ENCODE results near the gene PPP2R5B.

Gene PPP2R5B

DNA sequence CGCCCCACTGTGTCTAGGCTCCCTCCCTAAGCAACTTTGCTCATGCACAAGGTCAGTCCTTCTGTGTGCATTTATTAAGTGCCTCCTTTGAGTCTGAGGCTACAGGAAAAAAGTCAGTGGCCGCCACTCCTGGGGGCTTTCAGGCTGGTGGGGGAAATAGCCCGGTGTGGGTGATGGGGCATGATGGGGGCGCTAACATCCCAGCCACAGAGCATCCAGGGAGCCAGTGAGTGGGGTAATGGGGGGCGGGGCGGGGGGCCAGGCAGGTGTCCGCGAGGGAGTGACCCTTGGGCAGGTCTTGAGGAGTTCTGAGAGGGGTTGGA, 36.1 kb upstream of the PPP2R5B start:
- H3K4me3 ChIP-seq (ENCODE audit: low read depth, low read length): no peak overlapping the region
- no peak overlapping the region for H2AK5ac ChIP-seq (ENCODE audit: low read length)
- peak overlapping the region; percentile 59 for H4K91ac ChIP-seq (ENCODE audit: low read depth, low read length)
- H3K4me1 ChIP-seq (ENCODE audit: control insufficient read depth in 1 of 2, insufficient read depth in 2 of 2, low read length in 2 of 2): peaks cover 7 to 9% of the 10 kb centered on the region in 2 experiments
- H4K8ac ChIP-seq (ENCODE audit: low read depth, low read length): peak overlapping the region; percentile 83
- H3K18ac ChIP-seq (ENCODE audit: low read length): no peak overlapping the region
- no peaks in the 10 kb centered on the region for H3K9me3 ChIP-seq (ENCODE audit: insufficient read depth, low read depth, low read length)
- peaks cover 6% of the 10 kb centered on the region for H3K79me1 ChIP-seq (ENCODE audit: low read length)
- H3K4ac ChIP-seq (ENCODE audit: low read depth, low read length): no peak overlapping the region
- no peak overlapping the region for H2BK5ac ChIP-seq (ENCODE audit: low read depth, low read length, poor library complexity)
- H3K79me2 ChIP-seq (ENCODE audit: control insufficient read depth, insufficient read depth, low read length, poor library complexity): no peaks in the 10 kb centered on the region
- no CpG with 5 or more reads among the region's 8 CpGs for WGBS (ENCODE audit: extremely low coverage, insufficient coverage, insufficient read length)
- H2BK12ac ChIP-seq (ENCODE audit: low read length): no peak overlapping the region
- no peaks in the 10 kb centered on the region for H3K36me3 ChIP-seq (ENCODE audit: control insufficient read depth in 1 of 2, insufficient read depth in 2 of 2, low read length in 2 of 2)
- H2AFZ ChIP-seq (ENCODE audit: insufficient read depth, low read length, poor library complexity): peak overlapping the region; percentile 94
- H3K27ac ChIP-seq (ENCODE audit: low read depth, low read length): no peak overlapping the region
- no peak overlapping the region for H3K23ac ChIP-seq (ENCODE audit: low read length)
- no peaks in the 10 kb centered on the region for H3K27me3 ChIP-seq (ENCODE audit: insufficient read depth, low read length)
- no peak overlapping the region for H2BK120ac ChIP-seq (ENCODE audit: insufficient read depth, low read length, poor library complexity)
- H3K9ac ChIP-seq (ENCODE audit: low read length): no peak overlapping the region
- H3K14ac ChIP-seq (ENCODE audit: low read length): no peak overlapping the region
- DNase-seq: no peak
- no peak overlapping the region for H4K12ac ChIP-seq (ENCODE audit: low read depth, low read length)
- H3K4me2 ChIP-seq (ENCODE audit: low read length): peak overlapping the region; percentile 34

GRCh38 chr11:64888729-64889511, 35.6 kb upstream of the PPP2R5B start:
- peaks cover 0 to 2% of the 10 kb centered on the region in 2 experiments for H3K36me3 ChIP-seq (ENCODE audit: control insufficient read depth in 1 of 2, insufficient read depth in 2 of 2, low read length in 2 of 2)
- no peak overlapping the region for H3K23ac ChIP-seq (ENCODE audit: low read length)
- peak; percentile 42 to 71 for DNase-seq
- no peak overlapping the region for H3K4me3 ChIP-seq (ENCODE audit: low read depth, low read length)
- no peak overlapping the region for H2BK120ac ChIP-seq (ENCODE audit: insufficient read depth, low read length, poor library complexity)
- no peak overlapping the region for H3K4me2 ChIP-seq (ENCODE audit: low read length)
- peak overlapping the region; percentile 16 for H2BK12ac ChIP-seq (ENCODE audit: low read length)
- H3K79me2 ChIP-seq (ENCODE audit: control insufficient read depth, insufficient read depth, low read length, poor library complexity): no peaks in the 10 kb centered on the region
- H2AK5ac ChIP-seq (ENCODE audit: low read length): no peak overlapping the region
- no peak overlapping the region for H2BK5ac ChIP-seq (ENCODE audit: low read depth, low read length, poor library complexity)
- H3K9ac ChIP-seq (ENCODE audit: low read length): no peak overlapping the region
- no peak overlapping the region for H3K27ac ChIP-seq (ENCODE audit: low read depth, low read length)
- H3K4me1 ChIP-seq (ENCODE audit: control insufficient read depth in 1 of 2, insufficient read depth in 2 of 2, low read length in 2 of 2): peaks cover 7 to 9% of the 10 kb centered on the region in 2 experiments
- no peaks in the 10 kb centered on the region for H3K9me3 ChIP-seq (ENCODE audit: insufficient read depth, low read depth, low read length)
- H3K14ac ChIP-seq (ENCODE audit: low read length): no peak overlapping the region
- peak overlapping the region; percentile 25 for H4K91ac ChIP-seq (ENCODE audit: low read depth, low read length)
- peak overlapping the region; percentile 17 for H4K8ac ChIP-seq (ENCODE audit: low read depth, low read length)
- WGBS (ENCODE audit: extremely low coverage, insufficient coverage, insufficient read length): no CpG with 5 or more reads among the region's 9 CpGs
- no peak overlapping the region for H3K18ac ChIP-seq (ENCODE audit: low read length)
- H3K27me3 ChIP-seq (ENCODE audit: insufficient read depth, low read length): no peaks in the 10 kb centered on the region
- no peak overlapping the region for H2AFZ ChIP-seq (ENCODE audit: insufficient read depth, low read length, poor library complexity)
- H3K79me1 ChIP-seq (ENCODE audit: low read length): peaks cover 6% of the 10 kb centered on the region
- no peak overlapping the region for H3K4ac ChIP-seq (ENCODE audit: low read depth, low read length)
- no peak overlapping the region for H4K12ac ChIP-seq (ENCODE audit: low read depth, low read length)

DNA sequence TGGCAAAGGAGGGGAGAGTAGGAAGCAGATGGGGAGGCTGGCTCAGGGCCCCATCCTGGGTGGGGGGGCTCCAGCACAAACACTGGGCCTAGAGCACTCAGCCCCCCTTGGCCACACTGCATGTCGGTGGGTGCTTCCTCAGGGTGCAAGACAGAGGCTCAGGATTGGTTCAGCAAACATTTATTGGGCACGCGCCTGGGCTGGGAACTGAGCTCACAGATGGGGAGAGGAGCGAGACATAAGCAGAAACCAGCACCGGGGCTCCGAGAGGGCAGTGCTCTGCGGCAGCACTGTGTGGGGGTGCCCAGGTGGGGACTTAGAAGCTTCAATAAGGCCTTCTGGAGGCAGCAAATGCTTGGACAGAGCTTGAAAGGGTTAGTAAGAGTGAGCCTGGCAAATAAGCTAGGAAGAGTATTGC, 34.0 kb upstream of the PPP2R5B start:
- Histone ChIP-seq H2BK12ac (ENCODE audit: low read length) (no peak overlapping the region), H4K91ac (ENCODE audit: low read depth, low read length) (no peak overlapping the region), H2BK5ac (ENCODE audit: low read depth, low read length, poor library complexity) (no peak overlapping the region), H3K27ac (ENCODE audit: low read depth, low read length) (no peak overlapping the region), H4K8ac (ENCODE audit: low read depth, low read length) (no peak overlapping the region), H3K18ac (ENCODE audit: low read length) (no peak overlapping the region), H4K12ac (ENCODE audit: low read depth, low read length) (no peak overlapping the region), H2BK120ac (ENCODE audit: insufficient read depth, low read length, poor library complexity) (no peak overlapping the region), H2AK5ac (ENCODE audit: low read length) (no peak overlapping the region), H3K4me3 (ENCODE audit: low read depth, low read length) (no peak overlapping the region), H3K4ac (ENCODE audit: low read depth, low read length) (no peak overlapping the region), H3K79me2 (ENCODE audit: control insufficient read depth, insufficient read depth, low read length, poor library complexity) (no peaks in the 10 kb centered on the region), H3K23ac (ENCODE audit: low read length) (no peak overlapping the region), H3K27me3 (ENCODE audit: insufficient read depth, low read length) (no peaks in the 10 kb centered on the region), H3K9ac (ENCODE audit: low read length) (no peak overlapping the region), H3K36me3 (ENCODE audit: control insufficient read depth in 1 of 2, insufficient read depth in 2 of 2, low read length in 2 of 2) (peaks cover 9 to 10% of the 10 kb centered on the region in 2 experiments), H3K79me1 (ENCODE audit: low read length) (peaks cover 6% of the 10 kb centered on the region), H3K9me3 (ENCODE audit: insufficient read depth, low read depth, low read length) (no peaks in the 10 kb centered on the region), H2AFZ (ENCODE audit: insufficient read depth, low read length, poor library complexity) (no peak overlapping the region), H3K4me2 (ENCODE audit: low read length) (no peak overlapping the region), H3K4me1 (ENCODE audit: control insufficient read depth in 1 of 2, insufficient read depth in 2 of 2, low read length in 2 of 2) (peaks cover 7 to 9% of the 10 kb centered on the region in 2 experiments), H3K14ac (ENCODE audit: low read length) (no peak overlapping the region)
- no peak for DNase-seq
- no CpG with 5 or more reads among the region's 7 CpGs for WGBS (ENCODE audit: extremely low coverage, insufficient coverage, insufficient read length)

GRCh38 chr11:64891215-64891848, 33.2 kb upstream of the PPP2R5B start:
- H2AK5ac ChIP-seq (ENCODE audit: low read length): no peak overlapping the region
- H2AFZ ChIP-seq (ENCODE audit: insufficient read depth, low read length, poor library complexity): no peak overlapping the region
- no peak overlapping the region for H3K4me2 ChIP-seq (ENCODE audit: low read length)
- H3K36me3 ChIP-seq (ENCODE audit: control insufficient read depth in 1 of 2, insufficient read depth in 2 of 2, low read length in 2 of 2): peaks cover 16 to 18% of the 10 kb centered on the region in 2 experiments
- H3K79me2 ChIP-seq (ENCODE audit: control insufficient read depth, insufficient read depth, low read length, poor library complexity): no peaks in the 10 kb centered on the region
- no peak overlapping the region for H3K23ac ChIP-seq (ENCODE audit: low read length)
- H3K4me3 ChIP-seq (ENCODE audit: low read depth, low read length): no peak overlapping the region
- H3K4ac ChIP-seq (ENCODE audit: low read depth, low read length): no peak overlapping the region
- H2BK5ac ChIP-seq (ENCODE audit: low read depth, low read length, poor library complexity): no peak overlapping the region
- no peak overlapping the region for H4K91ac ChIP-seq (ENCODE audit: low read depth, low read length)
- WGBS (ENCODE audit: extremely low coverage, insufficient coverage, insufficient read length): no CpG with 5 or more reads among the region's 25 CpGs
- H2BK120ac ChIP-seq (ENCODE audit: insufficient read depth, low read length, poor library complexity): no peak overlapping the region
- H4K12ac ChIP-seq (ENCODE audit: low read depth, low read length): no peak overlapping the region
- H3K9ac ChIP-seq (ENCODE audit: low read length): no peak overlapping the region
- H3K27ac ChIP-seq (ENCODE audit: low read depth, low read length): no peak overlapping the region
- H3K9me3 ChIP-seq (ENCODE audit: insufficient read depth, low read depth, low read length): no peaks in the 10 kb centered on the region
- no peak overlapping the region for H3K14ac ChIP-seq (ENCODE audit: low read length)
- no peaks in the 10 kb centered on the region for H3K27me3 ChIP-seq (ENCODE audit: insufficient read depth, low read length)
- no peak overlapping the region for H2BK12ac ChIP-seq (ENCODE audit: low read length)
- peaks cover 6% of the 10 kb centered on the region for H3K79me1 ChIP-seq (ENCODE audit: low read length)
- no peak overlapping the region for H3K18ac ChIP-seq (ENCODE audit: low read length)
- H4K8ac ChIP-seq (ENCODE audit: low read depth, low read length): no peak overlapping the region
- no peak for DNase-seq
- peaks cover 7 to 9% of the 10 kb centered on the region in 2 experiments for H3K4me1 ChIP-seq (ENCODE audit: control insufficient read depth in 1 of 2, insufficient read depth in 2 of 2, low read length in 2 of 2)

All from trophoblast cell (in vitro differentiated cells and primary cell).